NCI-H1092 (cell line): ENCODE measurements around the gene XXYLT1.

Experiments
- DNase-seq: peaks from one replicate; lab custom pipeline; 2025; lab: John Stamatoyannopoulos, UW

Gene XXYLT1

DNA sequence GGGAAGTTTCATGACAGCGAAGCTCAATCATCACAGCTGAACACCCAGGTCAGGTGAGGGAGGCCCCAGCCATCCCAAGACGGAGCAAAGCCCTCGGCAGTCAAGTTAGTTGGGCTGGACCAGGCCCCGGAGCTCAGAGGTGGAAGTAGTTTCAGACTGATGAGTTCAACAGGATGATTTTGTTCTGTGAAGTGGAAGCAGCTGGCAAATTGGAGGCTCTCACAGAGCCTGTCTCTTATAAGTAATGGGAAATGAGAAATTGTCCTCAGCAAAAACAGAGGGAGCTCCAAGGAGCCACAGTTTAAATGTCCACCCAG is 245.1 kb downstream of the XXYLT1 start:
- DNase-seq: no peak

- no peak for DNase-seq
Observed at GRCh38 chr3:195025056-195025883, 245.7 kb downstream of the XXYLT1 start.

- DNase-seq: no peak
Observed at GRCh38 chr3:195023989-195024388, 247.0 kb downstream of the XXYLT1 start.

GRCh38 chr3:195023576-195023975 is 247.4 kb downstream of the XXYLT1 start:
- DNase-seq: no peak

DNA sequence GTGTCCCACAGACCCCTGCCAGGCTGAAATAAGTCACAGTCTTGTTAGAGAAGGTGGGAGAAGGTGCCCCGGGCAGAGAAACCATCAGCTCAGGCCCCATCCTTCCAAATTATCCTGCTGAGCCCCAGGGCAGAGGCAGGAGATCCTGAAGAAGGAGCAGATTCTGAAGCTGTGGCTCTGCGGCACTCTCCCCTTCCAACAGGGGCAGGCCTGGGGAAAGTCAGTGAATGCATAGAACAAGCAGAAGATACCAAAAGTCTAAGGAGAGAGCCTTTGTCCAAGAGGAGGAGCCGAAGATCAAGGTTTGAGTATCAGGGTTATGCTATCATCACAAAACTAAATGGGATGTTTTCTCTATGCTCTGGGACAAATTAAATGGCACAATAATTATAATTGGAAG is 249.3 kb downstream of the XXYLT1 start:
- DNase-seq: no peak

GRCh38 chr3:195020921-195021320 is 250.0 kb downstream of the XXYLT1 start:
- no peak for DNase-seq

DNA sequence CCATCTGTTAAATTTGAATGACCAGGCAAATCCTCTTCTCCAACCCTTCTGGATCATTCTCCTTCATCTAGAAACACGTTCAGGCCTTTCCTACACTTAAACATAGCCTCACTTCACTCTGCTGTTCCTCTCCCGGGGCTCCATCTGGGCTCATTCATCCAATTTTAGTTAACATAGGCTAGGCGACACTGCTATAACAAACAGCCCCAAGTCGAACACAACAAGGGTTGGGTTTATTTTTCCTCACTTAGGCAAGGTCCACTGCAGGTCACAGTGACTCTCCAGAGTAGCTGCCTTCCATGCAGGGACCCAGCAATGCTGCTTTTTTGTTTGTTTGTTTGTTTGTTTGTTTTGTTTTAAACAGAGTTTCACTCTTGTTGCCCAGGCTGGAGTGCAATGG is 250.8 kb downstream of the XXYLT1 start:
- DNase-seq: no peak

DNA sequence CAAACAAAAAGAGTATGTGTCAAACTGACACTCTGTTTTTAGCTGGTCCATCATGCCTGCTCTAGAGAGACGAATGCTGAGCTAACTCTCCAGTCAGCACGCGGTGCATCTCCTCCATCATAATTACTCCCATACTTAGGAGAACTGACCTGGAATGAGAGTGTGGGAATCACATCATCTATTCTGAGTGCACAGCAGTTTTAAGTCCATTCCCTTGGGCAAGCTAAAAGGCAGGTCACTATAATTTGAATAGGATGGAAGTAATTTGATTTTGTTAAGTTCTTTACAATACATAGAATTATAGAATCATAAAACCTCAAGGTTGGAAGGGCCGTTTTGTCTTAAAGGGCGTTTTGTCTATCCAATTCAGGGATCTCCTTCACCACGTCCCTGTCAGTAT is 251.6 kb downstream of the XXYLT1 start:
- no peak for DNase-seq
